Measurements from ENCODE around the gene FOSL1. TPM values are rescaled to one million over a fixed set of nuclear protein-coding genes. Genes with fewer than 3 reads are reported as not detected.

FOSL1 gene
- total RNA-seq, 4 donors from 2014 or later: 3.2 to 47.2 (median 8.7) TPM; not detected in 1

GRCh38 chr11:65888163-65888814 lies 11.9 kb downstream of the FOSL1 start, which contains the start of gene FIBP:
FIBP (minus strand) TSS chr11:65888471; CDS start chr11:65888418, 53 bp downstream.
- peaks cover 43 to 83% (median 70%) of the 10 kb centered on the region in 4 donors for H3K4me1 ChIP-seq
- peak; percentile 99 for DNase-seq (ENCODE audit: extremely low spot score)

DNA sequence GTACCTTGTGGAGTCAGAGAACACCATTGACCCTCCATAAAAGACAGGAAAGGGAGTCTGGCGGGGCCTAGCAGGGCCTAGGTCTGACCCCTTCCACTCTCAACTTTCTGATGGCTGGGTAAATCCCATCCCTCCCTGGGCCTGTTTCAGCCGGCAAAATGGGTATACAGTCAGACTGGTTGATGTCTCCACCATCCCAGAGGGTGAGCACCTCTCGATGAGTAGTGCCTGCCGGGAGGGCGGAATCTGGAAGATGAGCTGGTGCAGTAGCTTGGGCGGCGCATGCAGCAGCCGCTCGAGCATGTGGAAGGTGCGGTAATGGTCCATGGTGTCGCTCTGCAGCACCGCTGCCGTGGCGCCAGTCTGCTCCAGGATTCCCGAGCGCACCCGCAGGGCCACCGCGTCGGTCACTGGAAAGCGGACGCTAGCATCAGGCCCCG lies 12.4 kb downstream of the FOSL1 start:
- Histone ChIP-seq H3K4me3 (peak overlapping the region; percentile 71 to 84 (median 78)), H3K27ac (replicated peaks in 1 of 4) (peak overlapping the region; percentile 96 to 100 (median 98)), H3K27me3 (no peaks in the 10 kb centered on the region), H3K4me1 (peaks cover 37 to 78% (median 65%) of the 10 kb centered on the region in 4 donors), H3K36me3 (peaks cover 5 to 40% (median 34%) of the 10 kb centered on the region in 4 donors), H3K9me3 (no peaks in the 10 kb centered on the region)
- no peak for TF ChIP-seq CTCF (IDR thresholded peaks at IDR 0.05)
- WGBS: 0% methylated on average over 3 of the region's 23 CpGs
- intact Hi-C loops (cut with DNase I): loop anchor here (1.0 to 5.0 kb wide), 3 partner anchors 31 to 115 kb away; partner anchors contain the start of genes BANF1, EIF1AD and SART1
- DNase-seq (ENCODE audit: extremely low spot score): no peak

More at GRCh38 chr11:65888163-65888814, 11.9 kb downstream of the FOSL1 start, which contains the start of gene FIBP:
- TF ChIP-seq EP300 (IDR thresholded peaks at IDR 0.05): no peak
- TF ChIP-seq CTCF (IDR thresholded peaks at IDR 0.05): peak; percentile 62 to 87 (median 86)
- peak; percentile 85 for TF ChIP-seq POLR2A (IDR thresholded peaks at IDR 0.05; ENCODE audit: low read depth)
- peak; percentile 90 to 99 for TF ChIP-seq POLR2AphosphoS5 (IDR thresholded peaks at IDR 0.05)
- no peaks in the 10 kb centered on the region for H3K9me3 ChIP-seq
- WGBS: under 1% methylated on average over 24 of the region's 57 CpGs
- peak within 1 kb of the TSS; percentile 71 to 84 (median 78) for H3K4me3 ChIP-seq
- peak within 1 kb of the TSS; percentile 96 to 100 (median 98) for H3K27ac ChIP-seq (replicated peaks in 1 of 4)
- H3K27me3 ChIP-seq: no peaks in the 10 kb centered on the region
- intact Hi-C loops (cut with DNase I): loop anchor here (1.0 to 5.0 kb wide), 3 partner anchors 30 to 114 kb away; partner anchors contain the start of genes BANF1, EIF1AD and SART1
- H3K36me3 ChIP-seq: peaks cover 0 to 35% (median 29%) of the 10 kb centered on the region in 4 donors

DNA sequence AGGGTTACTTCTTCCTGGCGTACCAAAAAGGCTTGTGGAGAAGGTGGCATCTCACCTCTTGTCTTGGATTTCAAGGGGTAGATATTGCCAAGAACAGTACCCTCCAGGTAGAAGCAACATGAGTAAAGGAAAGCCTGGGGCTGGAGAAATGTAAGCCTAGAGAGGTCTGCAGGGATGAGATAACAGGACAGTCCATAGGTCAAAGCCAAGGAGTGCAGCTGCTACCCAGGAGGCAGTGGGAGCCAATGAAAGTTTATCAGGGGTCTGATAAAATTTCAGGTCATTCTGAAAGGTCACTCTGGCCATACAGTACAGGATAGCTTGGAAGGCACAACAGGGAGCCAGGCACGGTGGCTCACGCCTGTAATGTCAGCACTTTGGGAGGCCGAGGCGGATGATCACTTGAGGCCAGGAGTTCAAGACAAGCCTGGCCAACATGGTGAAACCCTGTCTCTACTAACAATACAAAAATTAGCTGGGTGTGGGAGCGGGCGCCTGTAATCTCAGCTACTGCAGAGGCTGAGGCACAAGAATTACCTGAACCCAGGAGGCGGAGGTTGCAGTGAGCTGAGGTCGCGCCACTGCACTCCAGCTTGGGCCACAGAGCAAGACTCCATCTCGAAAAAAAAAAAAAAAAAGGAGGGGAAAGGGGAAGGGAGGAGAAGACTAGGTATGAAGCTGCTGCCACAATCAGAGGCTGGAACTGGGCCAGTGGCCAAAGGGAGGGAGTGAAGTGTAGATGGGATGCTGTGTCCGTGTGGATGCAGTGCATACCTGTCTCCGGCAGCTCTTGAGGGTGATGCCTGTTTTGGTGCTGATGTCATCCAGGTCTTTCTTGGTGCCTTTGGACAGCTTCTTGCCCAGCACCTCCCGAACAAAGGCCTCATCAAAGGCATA lies 13.1 kb downstream of the FOSL1 start:
- TF ChIP-seq EP300 (IDR thresholded peaks at IDR 0.05) (no peak), POLR2AphosphoS5 (IDR thresholded peaks at IDR 0.05) (no peak), POLR2A (IDR thresholded peaks at IDR 0.05; ENCODE audit: low read depth) (no peak), CTCF (IDR thresholded peaks at IDR 0.05) (no peak)
- peak overlapping the region; percentile 96 to 100 (median 98) for H3K27ac ChIP-seq (replicated peaks in 1 of 4)
- intact Hi-C loops (cut with DNase I): loop anchor here (5.0 kb wide), 1 partner anchor 115 kb away; the partner anchor contains the start of genes BANF1 and EIF1AD
- H3K4me3 ChIP-seq: peak overlapping the region; percentile 71 to 84 (median 78)
- H3K4me1 ChIP-seq: peaks cover 31 to 71% (median 58%) of the 10 kb centered on the region in 4 donors
- DNase-seq (ENCODE audit: extremely low spot score): no peak
- 84% methylated on average over 14 of the region's 14 CpGs for WGBS
- no peaks in the 10 kb centered on the region for H3K27me3 ChIP-seq
- peaks cover 8 to 47% (median 41%) of the 10 kb centered on the region in 4 donors for H3K36me3 ChIP-seq
- H3K9me3 ChIP-seq: no peaks in the 10 kb centered on the region

DNA sequence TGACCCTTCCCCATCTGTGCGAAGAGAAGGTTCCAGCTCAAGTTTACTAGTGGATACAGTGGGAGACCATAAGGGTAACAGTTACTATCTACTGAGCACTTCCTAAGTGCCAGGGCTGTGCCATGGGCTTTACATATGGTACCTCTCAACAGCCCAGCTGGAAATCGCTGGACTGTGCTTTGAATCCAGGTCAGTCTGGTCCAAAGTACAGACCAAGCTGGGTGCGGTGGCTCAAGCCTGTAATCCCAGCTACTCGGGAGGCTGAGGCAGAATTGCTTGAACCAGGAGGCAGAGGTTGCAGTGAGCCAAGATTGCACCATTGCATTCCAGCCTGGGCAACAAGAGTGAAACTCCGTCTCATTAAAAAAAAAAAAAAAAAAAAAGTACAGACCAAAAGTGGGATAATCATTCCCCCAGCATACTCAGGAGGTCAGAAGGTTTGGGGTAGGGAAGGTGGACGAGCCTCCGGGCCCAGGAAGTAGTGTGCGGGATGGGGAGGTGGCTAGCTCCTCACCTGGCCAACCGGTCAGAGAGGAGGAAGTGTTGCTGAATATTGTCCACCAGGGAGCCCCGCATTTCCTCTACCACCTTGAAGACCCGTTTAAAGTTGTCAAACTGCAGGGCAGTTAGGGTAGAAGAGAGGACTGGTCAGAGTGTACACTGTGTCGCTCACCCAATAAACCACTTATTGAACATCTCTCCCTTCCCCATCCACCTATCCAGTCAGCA lies 14.2 kb downstream of the FOSL1 start:
- intact Hi-C loops (cut with DNase I): loop anchor here (5.0 kb wide), 1 partner anchor 116 kb away; the partner anchor contains the start of genes BANF1 and EIF1AD
- TF ChIP-seq EP300 (IDR thresholded peaks at IDR 0.05): no peak
- TF ChIP-seq CTCF (IDR thresholded peaks at IDR 0.05): no peak
- no peak for TF ChIP-seq POLR2AphosphoS5 (IDR thresholded peaks at IDR 0.05)
- no peak for DNase-seq (ENCODE audit: extremely low spot score)
- WGBS: 85% methylated on average over 12 of the region's 12 CpGs
- Histone ChIP-seq H3K27ac (replicated peaks in 1 of 4) (peak overlapping the region in 2 of 4 donors; percentile 39 to 99), H3K36me3 (peaks cover 8 to 48% (median 44%) of the 10 kb centered on the region in 4 donors), H3K27me3 (no peaks in the 10 kb centered on the region), H3K4me3 (no peak overlapping the region), H3K4me1 (peaks cover 26 to 60% (median 47%) of the 10 kb centered on the region in 4 donors), H3K9me3 (no peaks in the 10 kb centered on the region)
